T47D (cell line): ENCODE results near the gene MIA2.

Experiments used
- DNase-seq, 2 experiments: peaks; one replicate each; pipeline versions ENCODE4 v3.0.0 to v3.0.0-alpha.2; 2011 to 2012; ENCODE audit warnings: low read depth in 1 of 2, low spot score in 1 of 2
- JUND ChIP-seq: IDR thresholded peaks from 2 replicates; pipeline ENCODE4 v1.6.1; 2012; ENCODE audit warnings: low read depth
- in situ Hi-C: cut with HindIII; loops from 2 replicates; pipeline ENCODE4 v1.10.0; 2016; ENCODE audit warnings: low sequenced_read_pairs, low pct_unique_long_range_greater_than_20kb

Gene MIA2

DNA sequence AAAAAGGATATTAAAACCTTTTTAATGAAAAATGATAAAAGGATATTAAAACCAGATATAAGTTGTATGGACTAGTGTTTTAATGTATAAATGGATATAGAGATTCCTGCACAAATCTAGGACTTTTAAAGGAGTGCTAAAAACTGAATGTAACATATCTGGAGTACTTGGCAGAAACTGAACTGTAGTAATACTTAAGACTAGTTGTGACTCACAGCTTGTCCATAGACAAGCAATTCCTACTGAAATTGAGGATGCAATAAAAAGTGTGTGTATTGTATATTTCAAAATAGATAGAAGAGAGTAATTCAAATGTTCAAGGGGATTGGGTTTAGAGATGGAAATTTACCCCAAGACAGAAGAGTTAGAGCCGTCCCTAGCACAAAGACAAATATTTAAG lies 138.9 kb downstream of the MIA2 start:
- in situ Hi-C loops: no loop called here
- no peak for TF ChIP-seq JUND
- no peak for DNase-seq

DNA sequence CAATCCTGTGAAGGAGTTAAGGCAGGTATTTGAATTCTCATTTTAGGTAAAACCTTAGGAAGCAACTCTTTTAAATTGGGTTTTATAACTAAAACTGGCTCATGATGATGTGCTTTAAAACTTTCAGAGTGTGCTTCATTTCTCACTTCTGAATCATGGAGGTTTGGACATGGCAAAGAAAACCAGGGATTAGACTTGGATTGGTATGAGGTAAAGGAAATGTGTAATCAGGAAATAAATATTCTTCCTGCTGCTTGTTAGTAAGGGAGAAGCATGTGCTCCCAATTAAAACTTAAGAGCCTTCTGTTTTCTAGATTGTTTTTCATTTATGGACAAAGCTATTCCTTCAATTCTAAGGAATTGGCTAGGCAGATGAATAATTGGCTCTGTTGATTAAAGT lies 141.1 kb downstream of the MIA2 start:
- TF ChIP-seq JUND: no peak
- in situ Hi-C loops: no loop called here
- DNase-seq: no peak

DNA sequence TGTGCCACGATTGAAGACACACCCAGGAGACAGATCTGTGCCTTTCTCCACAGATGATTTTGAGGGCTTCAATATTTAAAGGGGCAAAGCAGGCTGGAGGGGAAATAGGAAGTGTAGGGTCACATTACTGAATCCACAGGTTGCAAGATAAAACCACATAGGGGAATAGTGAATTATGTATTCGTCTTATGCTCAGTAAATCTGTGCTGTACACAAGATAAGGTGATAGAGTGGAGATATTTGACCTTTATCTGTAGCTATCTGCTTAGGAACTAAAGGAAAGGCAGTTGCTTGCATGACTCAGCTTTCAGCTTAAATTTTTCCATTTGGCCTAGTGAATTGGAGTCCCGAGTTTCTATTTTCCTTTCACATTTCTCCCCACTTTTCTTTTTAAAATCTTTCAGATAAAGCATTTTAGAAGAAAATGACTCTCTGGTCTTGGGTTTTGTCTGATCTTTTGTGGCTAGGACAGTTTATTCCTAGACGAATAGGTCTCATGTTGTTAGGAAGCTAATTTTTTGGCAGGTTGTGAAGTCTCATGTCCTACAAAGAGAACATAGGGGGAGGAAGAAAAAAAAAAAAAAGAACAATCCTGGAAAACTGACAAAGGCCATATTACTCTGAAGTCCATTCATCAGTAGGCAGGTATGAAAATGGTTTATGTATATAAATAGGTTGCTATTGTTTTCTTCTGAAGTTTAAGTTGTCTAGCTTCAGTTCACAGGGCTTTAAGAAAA lies 143.1 kb downstream of the MIA2 start:
- TF ChIP-seq JUND: no peak
- in situ Hi-C loops: no loop called here
- no peak for DNase-seq

DNA sequence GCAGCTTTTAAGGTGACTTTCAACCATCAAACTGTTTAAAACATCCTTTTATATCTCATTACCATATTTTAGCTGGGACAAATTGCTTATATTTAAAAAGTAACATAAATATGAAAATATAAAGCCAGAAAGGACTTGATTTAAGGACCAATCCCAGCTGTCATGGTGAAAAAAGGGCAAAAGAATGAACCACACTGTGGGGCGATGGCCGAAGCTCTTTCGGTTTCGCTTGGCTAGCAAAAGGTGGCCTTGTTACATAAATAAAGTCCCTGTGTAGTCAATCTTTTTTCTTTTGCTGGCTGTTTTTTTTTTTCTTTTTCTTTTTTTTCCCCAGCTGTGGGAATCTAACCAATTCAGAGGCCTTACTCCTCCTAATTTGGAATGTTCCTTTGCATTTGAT lies 147.7 kb downstream of the MIA2 start:
- no peak for TF ChIP-seq JUND
- no peak for DNase-seq
- in situ Hi-C loops: no loop called here

DNA sequence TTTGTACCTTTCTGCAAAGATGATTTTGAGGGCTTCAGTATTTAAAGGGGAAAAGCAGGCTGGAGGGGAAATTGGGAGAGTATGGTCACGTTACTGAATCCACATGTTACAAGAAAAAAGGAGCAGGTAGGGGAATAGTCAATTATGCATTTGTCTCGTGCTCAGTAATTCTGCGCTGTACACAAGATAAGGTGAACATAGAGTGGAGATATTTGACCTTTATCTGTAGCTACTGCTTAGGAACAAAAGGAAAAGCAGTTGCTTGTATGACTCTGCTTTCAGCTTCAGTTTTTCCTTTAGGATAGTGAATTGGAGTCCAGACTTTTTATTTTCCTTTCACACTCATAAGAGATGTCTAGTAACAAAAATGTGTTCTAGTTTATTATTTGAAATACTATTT lies 148.7 kb downstream of the MIA2 start:
- DNase-seq: no peak
- no peak for TF ChIP-seq JUND
- in situ Hi-C loops: no loop called here

DNA sequence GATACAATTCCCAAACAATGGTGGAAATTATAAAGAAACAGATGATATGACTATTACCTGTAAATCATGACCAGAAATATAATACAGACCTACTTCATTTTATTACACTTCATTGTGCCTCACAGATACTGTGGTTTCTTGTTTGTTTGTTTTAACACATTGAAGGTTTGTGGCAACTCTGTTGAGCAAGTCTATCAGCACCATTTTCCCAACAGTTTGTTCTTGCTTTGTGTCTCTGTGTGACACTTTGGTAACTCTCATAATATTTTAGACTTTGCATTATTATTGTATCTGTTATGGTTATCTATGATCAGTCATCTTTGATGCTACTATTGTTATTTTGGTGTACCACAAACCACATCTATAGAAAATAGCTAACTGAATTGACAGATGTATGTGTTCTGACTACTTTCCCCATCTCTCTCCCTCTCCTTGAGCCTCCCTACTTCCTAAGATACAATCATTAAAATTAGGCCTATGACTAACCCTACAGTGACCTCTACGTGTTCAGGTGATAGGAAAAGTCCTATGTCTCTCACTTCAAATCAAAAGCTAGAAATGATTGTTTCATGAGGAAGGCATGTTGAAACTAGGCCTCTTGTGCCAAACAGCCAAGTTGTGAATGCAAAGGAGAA lies 149.4 kb downstream of the MIA2 start:
- in situ Hi-C loops: no loop called here
- no peak for DNase-seq
- no peak for TF ChIP-seq JUND

DNA sequence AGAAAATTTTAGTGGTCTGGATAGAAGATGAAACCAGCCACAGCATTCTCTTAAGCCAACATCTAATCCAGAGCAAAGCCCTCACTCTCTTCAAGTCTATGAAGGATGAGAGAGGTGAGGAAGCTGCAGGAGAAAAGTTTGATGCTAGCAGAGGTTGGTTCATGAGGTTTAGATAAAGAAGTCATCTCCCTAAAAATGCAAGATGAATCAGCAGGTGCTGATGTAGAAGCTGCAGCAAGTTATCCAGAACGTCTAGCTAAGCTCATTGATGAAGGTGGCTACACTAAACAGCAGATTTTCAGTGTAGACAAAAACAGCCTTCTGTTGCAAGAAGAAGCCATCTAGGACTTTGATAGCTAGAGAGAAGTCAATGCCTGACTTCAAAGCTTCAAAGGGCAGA lies 150.0 kb downstream of the MIA2 start:
- in situ Hi-C loops: no loop called here
- no peak for TF ChIP-seq JUND
- DNase-seq: no peak

DNA sequence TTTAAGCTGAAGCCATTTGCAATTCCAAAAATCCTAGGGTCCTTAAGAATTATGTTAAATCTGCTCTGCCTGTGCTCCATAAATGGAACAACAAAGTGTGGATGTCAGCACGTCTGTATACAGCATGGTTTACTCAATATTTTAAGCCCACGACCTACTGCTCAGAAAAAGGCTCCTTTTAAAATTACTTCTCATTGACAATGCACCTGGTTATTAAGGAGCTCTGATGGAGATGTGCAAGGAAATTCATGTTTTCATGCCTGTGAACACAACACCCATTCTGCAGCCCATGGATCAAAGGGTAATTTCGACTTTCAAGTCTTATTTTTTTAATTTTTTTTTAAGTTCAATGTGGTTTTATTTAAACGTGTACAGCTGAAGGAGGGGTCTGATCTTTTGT lies 150.5 kb downstream of the MIA2 start:
- no peak for TF ChIP-seq JUND
- in situ Hi-C loops: no loop called here
- no peak for DNase-seq

DNA sequence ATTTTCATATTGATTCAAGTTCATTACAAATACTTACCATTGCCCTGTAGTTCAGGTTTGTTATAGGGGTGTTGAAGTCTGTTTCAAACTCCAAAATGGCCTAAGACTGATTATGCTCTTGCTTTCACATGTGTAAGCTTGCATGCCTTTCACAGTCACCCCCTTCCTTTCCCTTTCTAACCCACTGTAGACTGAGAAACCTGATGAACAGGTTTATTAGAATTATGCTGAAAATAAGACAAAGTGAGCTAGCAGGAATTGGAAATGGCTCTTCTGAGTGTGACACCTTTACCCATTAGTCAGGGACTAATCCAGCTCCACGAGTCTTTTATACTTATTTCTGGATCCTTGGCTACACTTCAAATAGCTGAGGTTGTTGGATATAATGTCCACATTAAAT lies 159.6 kb downstream of the MIA2 start:
- in situ Hi-C loops: no loop called here
- TF ChIP-seq JUND: no peak
- peak in 1 of 2 experiments; percentile 57 for DNase-seq

DNA sequence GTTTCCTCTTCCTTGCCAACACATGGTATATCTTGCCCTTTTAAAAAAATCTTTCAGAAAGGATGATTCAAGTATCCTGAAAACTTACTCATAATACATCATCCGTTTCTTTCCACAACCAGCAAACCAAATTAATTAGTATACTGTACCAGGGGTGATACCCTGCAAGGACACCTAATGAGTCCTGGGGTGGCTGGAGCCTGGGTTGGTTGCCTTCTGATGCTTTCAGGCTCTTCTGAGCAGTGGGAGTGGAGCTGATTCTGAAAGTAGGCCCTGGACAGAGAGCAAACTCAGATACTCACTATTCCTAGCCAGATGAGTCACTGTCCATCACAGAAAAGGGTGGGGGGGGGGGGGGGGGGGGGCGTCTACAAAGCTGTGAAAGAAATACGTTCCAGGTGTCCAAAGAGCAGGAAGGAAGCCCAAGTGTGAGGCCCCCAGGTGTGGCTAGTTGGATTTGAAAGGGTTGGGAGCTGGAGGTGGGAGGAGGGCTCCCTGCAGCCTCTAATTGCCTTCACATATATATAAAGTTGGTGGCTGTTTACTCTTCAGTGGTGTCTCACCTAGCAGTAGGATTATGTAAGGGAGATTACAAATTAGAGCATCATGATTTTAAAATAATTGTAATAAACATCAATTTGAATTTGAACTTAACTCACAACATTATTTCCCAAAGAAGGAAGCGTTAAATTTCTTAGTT lies 162.0 kb downstream of the MIA2 start:
- in situ Hi-C loops: no loop called here
- DNase-seq: no peak

DNA sequence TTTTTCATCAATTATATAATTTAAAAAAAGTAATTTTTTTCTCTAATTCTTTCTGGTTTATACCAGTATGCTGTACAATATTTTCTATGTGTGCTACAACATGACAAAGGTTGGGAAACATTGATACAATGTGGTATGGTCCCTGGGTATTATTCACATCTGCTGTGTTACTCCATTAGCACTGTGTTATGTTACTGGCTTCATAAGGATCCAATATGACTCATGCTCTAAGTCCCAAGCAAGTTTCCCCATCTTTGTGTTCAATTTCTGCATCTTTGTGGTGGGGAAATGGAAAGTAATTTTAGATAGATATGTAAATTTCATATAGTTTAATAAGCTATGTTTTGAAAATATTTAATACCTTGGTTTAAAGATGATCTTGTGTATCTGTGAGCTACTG lies 162.7 kb downstream of the MIA2 start:
- no peak for DNase-seq
- no peak for TF ChIP-seq JUND
- in situ Hi-C loops: no loop called here

More for the DNA sequence above, 162.0 kb downstream of the MIA2 start:
- no peak for TF ChIP-seq JUND

DNA sequence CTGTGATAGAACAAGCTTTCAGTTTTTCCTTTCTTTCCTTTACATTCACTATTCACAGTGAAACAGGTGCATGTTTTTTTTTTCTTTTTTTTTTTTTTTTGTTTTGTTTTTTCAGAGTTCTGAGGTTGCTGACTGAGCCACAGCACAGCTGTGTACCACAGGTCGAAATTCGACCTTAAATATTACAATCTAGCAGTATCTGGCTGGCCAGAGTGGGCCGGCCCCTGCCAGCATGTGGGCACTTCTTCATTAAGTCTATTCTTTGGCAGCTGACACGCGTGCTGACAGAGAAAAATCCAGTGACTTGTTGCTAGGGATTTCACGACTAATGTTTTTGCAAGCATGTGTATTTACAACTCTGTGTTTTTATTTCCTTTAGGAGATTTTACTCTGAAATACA lies 164.7 kb downstream of the MIA2 start:
- no peak for DNase-seq
- TF ChIP-seq JUND: no peak
- in situ Hi-C loops: no loop called here

DNA sequence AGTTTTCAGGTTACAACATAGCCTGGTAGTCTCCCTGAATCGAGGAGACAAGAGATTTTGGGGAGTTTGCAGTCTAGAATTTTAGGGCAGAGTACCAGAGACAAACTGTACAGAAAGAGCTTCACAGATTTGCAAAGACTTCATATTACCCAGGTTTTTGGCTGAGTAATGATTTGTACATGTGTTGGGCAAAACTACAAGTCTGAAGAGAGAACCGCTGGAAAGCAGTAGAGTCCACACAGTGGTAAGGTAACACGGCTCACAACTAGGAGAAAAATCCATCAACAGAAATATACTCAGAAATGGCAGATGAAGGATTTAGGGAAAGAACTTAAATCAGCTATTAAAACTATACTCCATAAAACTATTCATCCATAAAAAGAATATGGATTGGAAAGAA lies 172.8 kb downstream of the MIA2 start:
- DNase-seq: no peak
- no peak for TF ChIP-seq JUND
- in situ Hi-C loops: no loop called here
